ENCODE data around the gene ACO2. TPM values are rescaled to one million over a fixed set of nuclear protein-coding genes. Genes with fewer than 3 reads are reported as not detected.
"Not testable (repeated sequence)": the region's sequence is repeated elsewhere in the genome, so short reads cannot be mapped to it uniquely, and the experiment has no call there.

The ACO2 gene
- total RNA-seq, 1 donor from 2014 or later, result 69.9 TPM

DNA sequence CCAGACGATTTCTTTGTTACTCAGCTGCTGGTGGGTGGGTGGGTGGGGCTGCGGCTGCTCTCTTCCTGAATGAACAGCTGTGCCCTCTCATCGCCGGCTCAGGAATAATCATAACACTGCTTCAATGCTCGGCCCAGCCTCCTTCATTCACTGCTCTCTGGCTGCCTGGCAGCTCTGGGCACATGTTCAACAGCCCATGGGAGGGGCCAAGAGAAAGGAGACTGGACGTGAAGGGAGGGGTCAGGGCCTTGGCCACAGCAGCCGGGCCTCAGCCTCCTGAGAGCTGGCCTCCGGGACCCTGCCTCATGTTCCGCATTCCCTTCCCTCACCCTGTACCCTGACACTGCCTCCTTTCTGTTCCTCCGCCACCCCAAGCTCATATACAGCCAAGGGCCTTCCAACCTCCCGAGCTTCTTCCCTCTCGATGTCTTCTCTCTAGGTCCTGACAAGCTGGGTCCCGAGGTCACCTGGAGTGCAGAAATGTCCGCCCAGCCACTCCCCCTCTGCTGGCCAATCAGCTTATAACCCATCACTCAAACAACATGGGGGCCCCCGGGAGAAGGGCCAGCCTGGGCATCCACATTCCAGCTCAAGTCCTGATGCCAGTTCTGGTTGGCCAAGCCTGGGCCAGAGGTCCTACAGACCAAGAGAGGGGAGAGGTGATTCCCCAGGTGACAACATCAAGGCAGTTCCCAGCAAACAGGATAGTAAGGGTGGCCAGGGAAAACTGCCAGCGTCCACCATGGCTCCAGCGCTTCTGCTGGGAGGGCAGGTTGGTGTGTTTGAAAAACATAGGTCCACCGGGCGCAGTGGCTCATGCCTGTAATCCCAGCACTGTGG is 88.7 kb downstream of the ACO2 start:
- Mint-ChIP-seq H3K27me3 (ENCODE audit: low read depth) (no peaks in the 10 kb centered on the region), H3K36me3 (no peaks in the 10 kb centered on the region), H3K4me3 (no peak overlapping the region), H3K27ac (peak overlapping the region; percentile 83), H3K9me3 (no peaks in the 10 kb centered on the region), H3K4me1 (peaks cover 64% of the 10 kb centered on the region)
- no peak for DNase-seq (ENCODE audit: low spot score in 2 of 2, unreplicated experiment in 2 of 2)
- TF ChIP-seq, protein P1, sequence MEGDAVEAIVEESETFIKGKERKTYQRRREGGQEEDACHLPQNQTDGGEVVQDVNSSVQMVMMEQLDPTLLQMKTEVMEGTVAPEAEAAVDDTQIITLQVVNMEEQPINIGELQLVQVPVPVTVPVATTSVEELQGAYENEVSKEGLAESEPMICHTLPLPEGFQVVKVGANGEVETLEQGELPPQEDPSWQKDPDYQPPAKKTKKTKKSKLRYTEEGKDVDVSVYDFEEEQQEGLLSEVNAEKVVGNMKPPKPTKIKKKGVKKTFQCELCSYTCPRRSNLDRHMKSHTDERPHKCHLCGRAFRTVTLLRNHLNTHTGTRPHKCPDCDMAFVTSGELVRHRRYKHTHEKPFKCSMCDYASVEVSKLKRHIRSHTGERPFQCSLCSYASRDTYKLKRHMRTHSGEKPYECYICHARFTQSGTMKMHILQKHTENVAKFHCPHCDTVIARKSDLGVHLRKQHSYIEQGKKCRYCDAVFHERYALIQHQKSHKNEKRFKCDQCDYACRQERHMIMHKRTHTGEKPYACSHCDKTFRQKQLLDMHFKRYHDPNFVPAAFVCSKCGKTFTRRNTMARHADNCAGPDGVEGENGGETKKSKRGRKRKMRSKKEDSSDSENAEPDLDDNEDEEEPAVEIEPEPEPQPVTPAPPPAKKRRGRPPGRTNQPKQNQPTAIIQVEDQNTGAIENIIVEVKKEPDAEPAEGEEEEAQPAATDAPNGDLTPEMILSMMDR (IDR thresholded peaks at IDR 0.05; ENCODE audit: unreplicated experiment), result no peak

DNA sequence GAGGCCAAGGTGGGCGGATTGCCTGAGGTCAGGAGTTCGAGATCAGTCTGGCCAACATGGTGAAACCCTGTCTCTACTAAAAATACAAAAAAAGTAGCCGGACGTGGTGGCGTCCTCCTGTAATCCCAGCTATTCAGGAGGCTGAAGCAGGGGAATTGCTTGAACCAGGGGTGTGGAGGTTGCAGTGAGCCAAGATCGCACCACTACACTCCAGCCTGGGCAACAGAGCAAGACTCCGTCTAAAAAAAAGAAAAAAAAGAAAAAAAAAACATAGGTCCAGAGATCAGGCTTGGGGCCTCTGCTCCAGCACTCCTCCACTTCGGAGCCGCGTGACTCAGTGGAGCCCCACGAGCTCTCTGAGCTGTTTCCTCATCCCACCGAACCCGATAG is 89.3 kb downstream of the ACO2 start:
- H3K36me3 Mint-ChIP-seq; H3K27ac Mint-ChIP-seq; H3K4me3 Mint-ChIP-seq; DNase-seq (ENCODE audit: low spot score in 2 of 2, unreplicated experiment in 2 of 2); H3K27me3 Mint-ChIP-seq (ENCODE audit: low read depth); H3K9me3 Mint-ChIP-seq: not testable (repeated sequence)
- peaks cover 68% of the 10 kb centered on the region for H3K4me1 Mint-ChIP-seq

DNA sequence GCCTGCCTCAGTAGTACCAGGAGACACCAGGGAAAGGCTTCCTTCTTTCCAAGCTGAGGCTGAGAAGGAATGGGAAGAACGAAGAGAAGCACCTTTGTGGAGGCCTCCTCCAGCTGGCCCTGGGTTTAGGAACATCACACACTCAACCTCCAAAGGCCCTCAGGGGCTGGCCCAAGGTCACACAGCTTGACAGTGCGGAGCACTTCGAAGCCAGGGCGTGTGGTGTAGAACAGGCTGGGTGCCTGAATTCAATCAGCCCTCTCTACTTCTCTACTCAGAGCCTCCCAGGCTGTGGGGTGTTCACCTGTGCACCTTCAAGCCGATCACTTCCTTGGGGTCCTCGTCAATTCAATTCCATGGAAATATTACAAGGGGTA is 91.2 kb downstream of the ACO2 start:
- H3K4me3 Mint-ChIP-seq, result peak overlapping the region; percentile 81
- peak overlapping the region; percentile 95 for H3K27ac Mint-ChIP-seq
- TF ChIP-seq, protein P1 (IDR thresholded peaks at IDR 0.05; ENCODE audit: unreplicated experiment), result no peak
- H3K36me3 Mint-ChIP-seq, result no peaks in the 10 kb centered on the region
- H3K27me3 Mint-ChIP-seq (ENCODE audit: low read depth), result no peaks in the 10 kb centered on the region
- no peak for DNase-seq (ENCODE audit: low spot score in 2 of 2, unreplicated experiment in 2 of 2)
- no peaks in the 10 kb centered on the region for H3K9me3 Mint-ChIP-seq
- H3K4me1 Mint-ChIP-seq, result peaks cover 62% of the 10 kb centered on the region

DNA sequence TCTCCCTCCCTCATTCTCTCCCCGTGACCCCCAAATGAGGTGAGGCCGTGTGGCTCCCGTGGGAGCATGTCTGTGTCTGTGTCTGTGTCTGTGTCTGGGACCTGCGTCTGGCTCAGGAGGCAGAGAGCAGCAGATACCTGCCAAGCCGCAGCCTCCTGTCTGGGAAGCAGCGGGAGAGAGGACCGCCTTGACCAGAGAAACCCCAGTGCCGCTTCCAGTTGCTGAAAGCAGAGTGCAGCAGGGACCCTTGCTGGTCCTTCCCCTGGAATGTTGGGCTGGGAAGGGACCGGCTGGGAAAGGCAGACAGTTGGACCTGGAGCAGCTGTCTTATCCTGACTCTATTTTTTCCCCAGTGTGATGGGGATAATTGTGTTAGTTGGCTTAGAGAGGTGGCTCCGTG is 92.4 kb downstream of the ACO2 start:
- no peaks in the 10 kb centered on the region for H3K27me3 Mint-ChIP-seq (ENCODE audit: low read depth)
- TF ChIP-seq, protein P1 (IDR thresholded peaks at IDR 0.05; ENCODE audit: unreplicated experiment), result no peak
- H3K9me3 Mint-ChIP-seq, result no peaks in the 10 kb centered on the region
- peak in 1 of 2 experiments; percentile 51 for DNase-seq (ENCODE audit: low spot score in 2 of 2, unreplicated experiment in 2 of 2)
- peaks cover 51% of the 10 kb centered on the region for H3K4me1 Mint-ChIP-seq
- peak overlapping the region; percentile 95 for H3K27ac Mint-ChIP-seq
- no peaks in the 10 kb centered on the region for H3K36me3 Mint-ChIP-seq
- H3K4me3 Mint-ChIP-seq, result peak overlapping the region; percentile 81

DNA sequence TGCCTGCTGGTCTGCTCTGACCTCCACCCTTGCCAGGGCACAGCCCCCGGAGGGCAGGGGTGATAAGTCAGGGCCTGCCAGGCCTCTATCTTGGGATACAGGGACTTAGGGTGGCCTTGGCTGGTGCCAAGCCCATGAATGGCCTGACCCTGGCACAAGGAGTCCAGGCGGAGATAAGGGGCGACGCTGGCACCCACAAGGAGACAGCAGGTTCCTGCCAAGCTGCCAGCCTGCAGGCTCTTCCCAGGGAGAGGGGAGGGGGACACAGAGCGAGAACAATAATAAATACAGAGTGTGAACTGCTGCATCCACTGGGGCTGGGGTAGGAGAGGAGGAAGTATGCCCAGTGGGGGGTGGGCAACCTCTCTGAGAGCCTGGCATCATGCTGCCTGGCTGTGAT is 92.9 kb downstream of the ACO2 start:
- H3K9me3 Mint-ChIP-seq, result no peaks in the 10 kb centered on the region
- no peak for DNase-seq (ENCODE audit: low spot score in 2 of 2, unreplicated experiment in 2 of 2)
- H3K36me3 Mint-ChIP-seq, result no peaks in the 10 kb centered on the region
- TF ChIP-seq, protein P1 (IDR thresholded peaks at IDR 0.05; ENCODE audit: unreplicated experiment), result no peak
- H3K4me3 Mint-ChIP-seq, result peak overlapping the region; percentile 81
- peak overlapping the region; percentile 95 for H3K27ac Mint-ChIP-seq
- no peaks in the 10 kb centered on the region for H3K27me3 Mint-ChIP-seq (ENCODE audit: low read depth)
- peaks cover 46% of the 10 kb centered on the region for H3K4me1 Mint-ChIP-seq

DNA sequence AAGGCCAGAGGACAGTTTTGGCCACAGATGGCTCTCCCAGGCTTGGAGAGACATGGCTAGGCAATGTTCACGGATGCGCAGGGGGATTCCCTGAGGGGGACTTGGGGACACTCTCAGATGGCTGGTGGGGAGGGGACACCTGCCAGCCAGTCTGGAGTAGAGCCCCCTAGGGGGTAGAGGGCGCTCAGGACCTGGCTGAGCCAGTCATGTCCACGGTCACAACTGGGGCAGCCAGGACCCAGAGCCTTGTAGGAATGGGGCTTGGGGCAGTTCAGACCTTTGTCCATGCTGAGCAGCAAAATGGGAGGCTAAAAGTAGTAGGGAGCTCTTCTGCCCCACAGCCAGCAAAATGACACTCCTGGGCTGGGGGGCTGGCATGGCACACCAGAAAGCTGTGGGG is 93.5 kb downstream of the ACO2 start:
- Mint-ChIP-seq H3K27ac (no peak overlapping the region), H3K4me3 (peak overlapping the region; percentile 81), H3K4me1 (peaks cover 42% of the 10 kb centered on the region), H3K9me3 (no peaks in the 10 kb centered on the region), H3K27me3 (ENCODE audit: low read depth) (no peaks in the 10 kb centered on the region), H3K36me3 (no peaks in the 10 kb centered on the region)
- TF ChIP-seq, protein P1 (IDR thresholded peaks at IDR 0.05; ENCODE audit: unreplicated experiment), result no peak
- no peak for DNase-seq (ENCODE audit: low spot score in 2 of 2, unreplicated experiment in 2 of 2)
